SK-N-MC (cell line): ENCODE data around the gene IRF6.

Source experiments
- DNase-seq: peaks from one replicate; pipeline ENCODE4 v3.0.0-alpha.2; 2011; ENCODE audit warnings: low read depth, low spot score
- H3K27ac ChIP-seq: fragments of 200-600 bp; sonication (generic); 2 replicates; pipeline ENCODE4 v1.5.1; 2016; ENCODE audit warnings: mixed run types
- H3K36me3 ChIP-seq: fragments of 200-600 bp; sonication (generic); 2 replicates; pipeline ENCODE4 v1.6.1; 2017; ENCODE audit warnings: antibody characterized with exemption, low read length, mixed read lengths; ENCODE audit not compliant: insufficient read depth
- H3K4me3 ChIP-seq: fragments of 200-600 bp; sonication (generic); 2 replicates; pipeline ENCODE4 v1.5.1; 2016
- H3K9ac ChIP-seq: fragments of 200-600 bp; sonication (generic); 2 replicates; pipeline ENCODE4 v1.8.0; 2017; ENCODE audit warnings: mixed run types, mixed read lengths; ENCODE audit not compliant: insufficient read length
- H3K9me3 ChIP-seq: fragments of 200-600 bp; sonication (generic); 2 replicates; pipeline ENCODE4 v1.6.1; 2017; ENCODE audit warnings: low read depth, mild to moderate bottlenecking, antibody characterized with exemption, low read length, moderate library complexity, mixed read lengths
- EZH2 ChIP-seq: fragments of 200-600 bp; sonication (generic); IDR thresholded peaks from one replicate; pipeline ENCODE4 v1.6.1; 2017; ENCODE audit warnings: antibody characterized with exemption
- FOXP2 ChIP-seq: optimal IDR thresholded peaks from 2 replicates; pipeline ENCODE3; 2011; ENCODE audit warnings: mild to moderate bottlenecking, moderate library complexity; ENCODE audit not compliant: insufficient read depth; ENCODE audit errors: extremely low read length, control extremely low read depth
- POLR2AphosphoS5 ChIP-seq: IDR thresholded peaks from 2 replicates; pipeline ENCODE4 v1.6.1; 2012; ENCODE audit warnings: mild to moderate bottlenecking, low read depth, low read length, borderline replicate concordance

IRF6 gene

DNA sequence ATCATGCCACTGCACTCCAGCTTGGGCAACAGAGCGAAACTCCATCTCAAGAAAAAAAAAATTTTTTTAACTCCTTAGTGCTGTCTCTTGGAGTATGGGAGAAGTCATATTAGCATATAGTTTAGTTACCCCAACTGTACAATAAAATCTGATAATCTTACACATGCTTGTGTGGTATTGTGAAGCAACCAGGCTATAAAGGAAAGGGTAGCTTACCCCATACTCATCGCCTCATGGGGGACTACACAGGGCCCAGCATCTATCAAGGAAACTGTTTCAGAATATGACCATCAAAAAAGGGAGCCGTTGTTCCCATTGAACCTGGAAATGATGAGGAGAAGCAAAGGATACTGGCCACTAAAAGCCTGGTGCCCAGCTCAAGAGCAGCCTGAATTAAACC, 53.1 kb downstream of the IRF6 start:
- Histone ChIP-seq H3K9ac (no peak overlapping the region), H3K9me3 (no peaks in the 10 kb centered on the region), H3K4me3 (no peak overlapping the region), H3K36me3 (no peaks in the 10 kb centered on the region), H3K27ac (no peak overlapping the region)
- DNase-seq, result no peak
- TF ChIP-seq FOXP2 (no peak), POLR2AphosphoS5 (no peak), EZH2 (no peak)

DNA sequence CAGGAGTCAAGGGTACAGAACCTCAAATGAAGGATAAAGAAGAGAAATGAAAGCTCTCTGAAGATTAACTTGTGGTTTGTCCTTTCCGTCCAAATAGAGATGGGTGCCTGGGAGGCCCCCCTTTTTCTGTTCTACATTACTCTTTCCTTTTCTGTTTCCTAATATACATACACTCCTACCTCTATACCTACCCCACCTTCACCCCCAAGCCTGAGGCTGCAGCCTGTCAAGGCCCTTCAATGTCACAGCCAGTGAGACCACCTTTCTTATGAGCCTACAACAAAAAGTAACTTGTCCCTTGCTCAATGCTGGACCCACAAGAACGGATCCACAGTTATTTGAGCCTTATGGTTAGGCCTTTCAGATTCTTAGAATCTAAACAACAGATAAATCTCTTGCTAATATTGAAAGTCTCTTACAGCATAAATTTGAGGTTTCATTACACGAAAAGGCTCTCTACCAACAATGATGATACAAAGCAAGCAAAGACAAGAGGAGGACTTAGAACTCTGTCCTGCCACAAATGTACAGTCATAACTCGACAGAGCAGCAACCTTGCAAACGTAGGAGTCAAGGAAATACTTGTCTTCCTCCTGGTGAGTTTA, 54.2 kb downstream of the IRF6 start:
- Histone ChIP-seq H3K36me3 (no peaks in the 10 kb centered on the region), H3K9ac (no peak overlapping the region), H3K4me3 (no peak overlapping the region), H3K27ac (no peak overlapping the region), H3K9me3 (no peaks in the 10 kb centered on the region)
- TF ChIP-seq FOXP2, result no peak
- TF ChIP-seq EZH2, result no peak
- TF ChIP-seq POLR2AphosphoS5, result no peak
- DNase-seq, result no peak

GRCh38 chr1:209749670-209750323, 56.1 kb downstream of the IRF6 start:
- H3K36me3 ChIP-seq, result no peaks in the 10 kb centered on the region
- DNase-seq, result no peak
- no peak overlapping the region for H3K27ac ChIP-seq
- H3K4me3 ChIP-seq, result no peak overlapping the region
- no peaks in the 10 kb centered on the region for H3K9me3 ChIP-seq
- no peak overlapping the region for H3K9ac ChIP-seq
- TF ChIP-seq FOXP2 (no peak), POLR2AphosphoS5 (no peak), EZH2 (no peak)

DNA sequence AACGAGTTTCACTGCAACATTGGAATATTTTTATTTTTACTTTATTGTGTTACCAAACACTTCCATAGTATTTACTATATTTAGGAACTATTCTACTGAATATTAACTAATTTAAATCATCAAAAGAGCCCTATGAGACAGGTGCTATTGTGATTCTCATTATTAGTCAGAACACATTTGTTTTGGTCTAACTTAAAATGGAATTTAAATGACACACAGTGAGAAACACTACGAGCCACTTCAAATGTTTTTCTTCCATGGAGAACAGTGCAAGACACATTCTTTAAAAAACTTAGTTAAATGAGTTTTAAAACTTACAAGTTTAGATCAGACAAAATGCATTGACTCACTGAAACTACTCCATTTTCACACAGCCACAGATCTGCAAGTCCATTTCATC, 56.7 kb downstream of the IRF6 start:
- TF ChIP-seq FOXP2 (no peak), POLR2AphosphoS5 (no peak), EZH2 (no peak)
- no peak for DNase-seq
- H3K9me3 ChIP-seq, result no peaks in the 10 kb centered on the region
- H3K4me3 ChIP-seq, result no peak overlapping the region
- H3K27ac ChIP-seq, result no peak overlapping the region
- no peak overlapping the region for H3K9ac ChIP-seq
- no peaks in the 10 kb centered on the region for H3K36me3 ChIP-seq

- TF ChIP-seq EZH2 (no peak), POLR2AphosphoS5 (no peak), FOXP2 (no peak)
Observed at GRCh38 chr1:209748620-209749019, 57.3 kb downstream of the IRF6 start.

DNA sequence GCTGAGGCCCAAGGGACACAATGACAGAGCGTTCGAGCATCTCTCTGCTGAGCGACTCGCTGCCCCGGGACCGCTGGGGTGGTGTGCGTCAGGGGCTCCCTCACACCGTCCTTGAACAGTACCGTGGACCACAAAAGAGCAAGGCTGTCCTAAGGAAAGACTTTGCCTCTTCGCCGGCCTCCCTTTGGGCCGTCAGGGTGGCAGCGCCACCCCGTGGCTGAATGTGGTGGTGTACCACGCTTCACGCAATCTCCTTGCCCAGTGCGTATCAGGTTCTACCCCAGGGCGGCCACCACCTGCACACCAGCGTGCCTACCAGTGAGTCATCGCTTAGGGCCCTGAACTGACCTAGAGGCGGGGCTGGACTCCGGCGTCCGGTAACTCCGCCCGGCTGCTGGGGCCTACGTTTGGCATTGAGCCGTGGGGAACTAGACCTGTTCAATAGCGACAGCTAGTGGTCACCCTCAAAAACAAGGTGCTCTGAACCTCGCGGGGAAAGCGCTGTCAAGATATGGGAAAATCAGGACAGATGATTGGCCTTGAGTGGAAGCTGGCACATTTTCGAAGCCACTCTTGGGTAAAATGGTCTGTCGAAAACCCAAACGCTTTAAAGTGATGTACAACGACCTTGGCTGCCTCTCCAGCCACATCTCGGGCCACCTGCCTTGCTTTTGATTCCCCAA, 58.2 kb downstream of the IRF6 start:
- Histone ChIP-seq H3K9me3 (no peaks in the 10 kb centered on the region), H3K4me3 (no peak overlapping the region), H3K27ac (no peak overlapping the region), H3K36me3 (no peaks in the 10 kb centered on the region), H3K9ac (no peak overlapping the region)
- no peak for DNase-seq
- no peak for TF ChIP-seq EZH2
- TF ChIP-seq POLR2AphosphoS5, result no peak
- no peak for TF ChIP-seq FOXP2

More at GRCh38 chr1:209748620-209749019, 57.3 kb downstream of the IRF6 start:
- H3K4me3 ChIP-seq, result no peak overlapping the region
- no peak overlapping the region for H3K9ac ChIP-seq
- DNase-seq, result no peak
- no peaks in the 10 kb centered on the region for H3K9me3 ChIP-seq
- no peak overlapping the region for H3K27ac ChIP-seq
- no peaks in the 10 kb centered on the region for H3K36me3 ChIP-seq

DNA sequence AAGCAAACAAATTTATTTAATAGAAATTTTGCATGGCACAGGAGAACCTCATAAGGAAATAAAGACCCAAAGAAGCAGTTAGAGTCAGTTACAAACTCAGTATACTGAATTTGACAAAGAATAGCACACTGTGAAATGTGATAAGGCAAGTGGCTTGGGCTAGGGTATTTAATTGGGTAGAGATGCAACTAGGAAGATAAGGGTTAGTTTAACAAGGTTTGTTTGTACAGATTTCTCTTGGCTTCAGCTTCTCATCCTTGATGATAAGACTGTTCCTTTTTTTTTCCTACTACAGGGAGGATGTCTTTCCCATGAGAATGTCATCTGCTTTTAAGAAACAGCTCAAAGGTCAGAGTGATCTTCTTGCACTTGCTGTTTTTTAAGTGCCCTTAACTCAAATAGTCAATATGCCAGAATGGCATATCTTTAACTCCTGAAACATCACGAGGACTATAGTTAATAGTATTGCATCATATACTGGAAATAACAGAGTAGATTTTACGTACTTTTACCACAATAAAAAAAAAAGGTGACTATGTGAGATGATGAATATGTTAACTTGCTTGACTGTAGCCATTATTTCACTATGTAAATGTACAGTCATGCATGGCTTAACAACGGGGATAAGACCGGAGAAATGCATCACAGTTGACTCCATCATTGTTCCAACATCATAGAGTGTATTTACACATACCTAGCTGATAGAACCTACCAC, 59.3 kb downstream of the IRF6 start:
- no peak overlapping the region for H3K4me3 ChIP-seq
- H3K9ac ChIP-seq, result no peak overlapping the region
- H3K27ac ChIP-seq, result no peak overlapping the region
- H3K36me3 ChIP-seq, result no peaks in the 10 kb centered on the region
- TF ChIP-seq FOXP2, result no peak
- TF ChIP-seq POLR2AphosphoS5, result no peak
- no peak for TF ChIP-seq EZH2
- H3K9me3 ChIP-seq, result no peaks in the 10 kb centered on the region
- no peak for DNase-seq

GRCh38 chr1:209743145-209743482, 62.8 kb downstream of the IRF6 start:
- H3K36me3 ChIP-seq, result no peaks in the 10 kb centered on the region
- no peak for TF ChIP-seq EZH2
- TF ChIP-seq POLR2AphosphoS5, result no peak
- TF ChIP-seq FOXP2, result no peak
- no peak overlapping the region for H3K27ac ChIP-seq
- H3K9me3 ChIP-seq, result no peaks in the 10 kb centered on the region
- H3K4me3 ChIP-seq, result no peak overlapping the region
- no peak for DNase-seq
- H3K9ac ChIP-seq, result no peak overlapping the region
